Right lobe of liver (tissue), 4 donors: ENCODE measurements around the gene FYN.

Experiments used
- POLR2A ChIP-seq: fragments of 450-650 bp; IDR thresholded peaks from one replicate; pipeline ENCODE4 v1.6.1; 2017; ENCODE audit warnings: antibody characterized with exemption, mild to moderate bottlenecking
- TF ChIP-seq, protein P1 (sequence below), 4 donors: fragments of 200-600 bp in 3 of 4; fragments of 450-650 bp in 1 of 4; IDR thresholded peaks; one replicate each; pipeline versions ENCODE4 v1.5.1 to v1.8.0; 2016 to 2022; ENCODE audit warnings: antibody characterized with exemption in 4 of 4, mild to moderate bottlenecking in 2 of 4
- donor health status: DM: no; HTN: no; CAD: no.
- donor health status: DM: no; HTN: no; CAD: no.
- donor health status: DM: no; HTN: yes; CAD: no.

DNA sequence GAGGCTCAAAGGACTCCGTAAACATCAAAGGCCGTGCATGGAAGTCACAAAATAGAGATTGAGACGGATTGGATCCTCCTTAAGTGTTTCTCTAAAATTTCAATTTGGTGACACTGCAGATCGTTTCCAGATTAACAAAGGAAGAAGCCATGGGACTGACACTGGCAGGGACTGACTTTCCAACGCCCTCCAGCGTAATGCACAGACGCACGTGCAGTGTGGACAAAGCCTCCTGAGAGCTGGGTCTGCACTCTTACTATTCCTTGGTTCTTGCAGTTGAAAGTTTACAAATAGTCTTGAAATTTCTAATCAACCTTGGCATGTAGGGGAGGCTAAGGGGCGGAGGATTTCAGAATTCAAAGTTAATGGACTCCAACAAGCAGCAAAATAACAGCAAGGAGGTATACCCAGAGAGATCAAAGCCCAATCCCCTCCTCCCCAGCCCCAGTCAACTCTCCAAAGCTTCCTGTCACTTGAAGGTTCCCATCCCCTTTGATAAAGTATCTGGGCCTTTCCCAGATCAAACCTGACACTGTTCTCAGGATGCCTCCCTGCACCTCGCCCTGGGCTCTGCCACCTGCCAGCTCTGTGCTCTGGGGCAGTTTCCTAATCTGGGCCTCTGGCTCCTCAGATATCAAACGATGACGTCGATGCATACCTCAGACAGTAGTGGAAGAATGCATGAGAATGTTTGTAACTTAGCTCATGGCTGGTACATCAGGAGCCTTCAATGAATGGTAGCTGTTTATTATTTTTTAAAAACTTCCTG lies 161.1 kb downstream of the FYN start:
- no peak for TF ChIP-seq POLR2A
- TF ChIP-seq, protein P1, sequence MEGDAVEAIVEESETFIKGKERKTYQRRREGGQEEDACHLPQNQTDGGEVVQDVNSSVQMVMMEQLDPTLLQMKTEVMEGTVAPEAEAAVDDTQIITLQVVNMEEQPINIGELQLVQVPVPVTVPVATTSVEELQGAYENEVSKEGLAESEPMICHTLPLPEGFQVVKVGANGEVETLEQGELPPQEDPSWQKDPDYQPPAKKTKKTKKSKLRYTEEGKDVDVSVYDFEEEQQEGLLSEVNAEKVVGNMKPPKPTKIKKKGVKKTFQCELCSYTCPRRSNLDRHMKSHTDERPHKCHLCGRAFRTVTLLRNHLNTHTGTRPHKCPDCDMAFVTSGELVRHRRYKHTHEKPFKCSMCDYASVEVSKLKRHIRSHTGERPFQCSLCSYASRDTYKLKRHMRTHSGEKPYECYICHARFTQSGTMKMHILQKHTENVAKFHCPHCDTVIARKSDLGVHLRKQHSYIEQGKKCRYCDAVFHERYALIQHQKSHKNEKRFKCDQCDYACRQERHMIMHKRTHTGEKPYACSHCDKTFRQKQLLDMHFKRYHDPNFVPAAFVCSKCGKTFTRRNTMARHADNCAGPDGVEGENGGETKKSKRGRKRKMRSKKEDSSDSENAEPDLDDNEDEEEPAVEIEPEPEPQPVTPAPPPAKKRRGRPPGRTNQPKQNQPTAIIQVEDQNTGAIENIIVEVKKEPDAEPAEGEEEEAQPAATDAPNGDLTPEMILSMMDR (IDR thresholded peaks at IDR 0.05), result no peak
